B cell (primary cell): Measurements from ENCODE around the gene PPP3CA.

Experiments
- EZH2 ChIP-seq: IDR thresholded peaks from 2 replicates; pipeline ENCODE4 v1.6.1; 2012; ENCODE audit warnings: borderline replicate concordance, low read depth, mild to moderate bottlenecking, moderate library complexity, low read length; ENCODE audit not compliant: insufficient read depth, poor library complexity, severe bottlenecking
- TF ChIP-seq, protein P1 (sequence below): fragments of 200-600 bp; IDR thresholded peaks from one replicate; pipeline ENCODE4 v1.8.0; 2022; ENCODE audit warnings: antibody characterized with exemption, mild to moderate bottlenecking

DNA sequence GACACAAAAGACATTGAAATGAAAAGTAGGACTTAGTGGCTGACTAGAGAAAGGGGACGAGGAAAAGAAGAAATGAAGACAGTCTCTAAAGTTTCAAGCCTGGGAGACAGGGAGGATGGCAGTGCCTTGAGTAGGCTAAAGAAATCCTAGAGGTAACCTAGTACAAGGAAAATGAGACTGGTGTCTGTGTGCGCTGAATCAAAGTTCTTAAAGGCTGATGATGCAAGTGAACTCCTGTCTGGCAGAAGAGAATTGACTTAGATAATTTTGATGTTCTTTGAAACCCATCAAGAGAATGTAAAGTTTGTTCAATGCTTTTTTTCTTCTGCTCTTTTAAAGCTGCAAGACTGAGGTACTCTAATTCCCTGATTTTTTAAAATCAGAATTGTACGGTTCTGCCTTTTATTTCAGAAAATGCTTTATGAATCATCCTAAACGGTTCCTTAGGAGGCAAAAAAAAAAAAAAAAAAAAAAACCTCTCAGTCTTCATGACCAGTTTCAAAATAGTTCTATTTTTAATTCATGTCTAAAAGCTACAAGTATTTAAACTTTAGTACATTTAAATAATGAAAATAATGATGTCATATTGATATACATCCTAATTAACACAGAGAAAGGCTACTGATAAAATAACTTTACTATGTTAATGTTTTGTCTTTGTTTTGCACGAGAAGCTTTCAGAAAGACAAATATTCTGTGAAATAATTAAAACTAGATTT, 189.8 kb downstream of the PPP3CA start:
- TF ChIP-seq, protein P1, sequence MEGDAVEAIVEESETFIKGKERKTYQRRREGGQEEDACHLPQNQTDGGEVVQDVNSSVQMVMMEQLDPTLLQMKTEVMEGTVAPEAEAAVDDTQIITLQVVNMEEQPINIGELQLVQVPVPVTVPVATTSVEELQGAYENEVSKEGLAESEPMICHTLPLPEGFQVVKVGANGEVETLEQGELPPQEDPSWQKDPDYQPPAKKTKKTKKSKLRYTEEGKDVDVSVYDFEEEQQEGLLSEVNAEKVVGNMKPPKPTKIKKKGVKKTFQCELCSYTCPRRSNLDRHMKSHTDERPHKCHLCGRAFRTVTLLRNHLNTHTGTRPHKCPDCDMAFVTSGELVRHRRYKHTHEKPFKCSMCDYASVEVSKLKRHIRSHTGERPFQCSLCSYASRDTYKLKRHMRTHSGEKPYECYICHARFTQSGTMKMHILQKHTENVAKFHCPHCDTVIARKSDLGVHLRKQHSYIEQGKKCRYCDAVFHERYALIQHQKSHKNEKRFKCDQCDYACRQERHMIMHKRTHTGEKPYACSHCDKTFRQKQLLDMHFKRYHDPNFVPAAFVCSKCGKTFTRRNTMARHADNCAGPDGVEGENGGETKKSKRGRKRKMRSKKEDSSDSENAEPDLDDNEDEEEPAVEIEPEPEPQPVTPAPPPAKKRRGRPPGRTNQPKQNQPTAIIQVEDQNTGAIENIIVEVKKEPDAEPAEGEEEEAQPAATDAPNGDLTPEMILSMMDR, result no peak
- TF ChIP-seq EZH2, result no peak
